Mesendoderm (in vitro differentiated cells): ENCODE results near the gene BAZ2A.

Experiments used
- DNase-seq: peaks from one replicate; pipeline ENCODE4 v3.0.0; 2013
- H2AK5ac ChIP-seq: 2 replicates; pipeline ENCODE4 v1.6.1; 2013; ENCODE audit warnings: low read length, inconsistent platforms
- H2BK120ac ChIP-seq: 2 replicates; pipeline ENCODE4 v1.6.1; 2013; ENCODE audit warnings: low read depth, mild to moderate bottlenecking, low read length, moderate library complexity, mixed read lengths
- H2BK15ac ChIP-seq: replicated peaks from 2 replicates; pipeline ENCODE4 v1.6.1; 2013; ENCODE audit warnings: low read depth, mild to moderate bottlenecking, moderate library complexity
- H2BK5ac ChIP-seq: 2 replicates; pipeline ENCODE4 v1.6.1; 2013; ENCODE audit warnings: low read length, inconsistent platforms
- H3K18ac ChIP-seq: 2 replicates; pipeline ENCODE4 v1.6.1; 2013; ENCODE audit warnings: mild to moderate bottlenecking, low read length, mixed read lengths
- H3K23ac ChIP-seq: one replicate; pipeline ENCODE4 v1.6.1; 2013; ENCODE audit warnings: low read length
- H3K27ac ChIP-seq: 2 replicates; pipeline ENCODE4 v1.5.1; 2013; ENCODE audit warnings: low read depth, mild to moderate bottlenecking, inconsistent platforms, low read length, moderate library complexity
- H3K27me3 ChIP-seq: 2 replicates; pipeline ENCODE4 v1.6.1; 2013; ENCODE audit warnings: low read length, control low read depth, mild to moderate bottlenecking, inconsistent platforms; ENCODE audit not compliant: insufficient read depth, poor library complexity
- H3K36me3 ChIP-seq: 2 replicates; pipeline ENCODE4 v1.6.1; 2013; ENCODE audit warnings: low read length, inconsistent platforms; ENCODE audit not compliant: control insufficient read depth, insufficient read depth
- H3K4ac ChIP-seq: one replicate; pipeline ENCODE4 v1.6.1; 2013; ENCODE audit warnings: low read depth, mild to moderate bottlenecking, low read length, moderate library complexity
- H3K4me1 ChIP-seq: 2 replicates; pipeline ENCODE4 v1.6.1; 2013; ENCODE audit warnings: low read depth, low read length, inconsistent platforms; ENCODE audit not compliant: control insufficient read depth
- H3K4me2 ChIP-seq: 2 replicates; pipeline ENCODE4 v1.6.1; 2013; ENCODE audit warnings: low read length
- H3K4me3 ChIP-seq: 2 replicates; pipeline ENCODE4 v1.5.1; 2013; ENCODE audit warnings: mild to moderate bottlenecking, low read length
- H3K56ac ChIP-seq: one replicate; pipeline ENCODE4 v1.6.1; 2013; ENCODE audit warnings: low read length
- H3K79me1 ChIP-seq: 2 replicates; pipeline ENCODE4 v1.6.1; 2013; ENCODE audit warnings: low read length, inconsistent platforms
- H3K79me2 ChIP-seq: 2 replicates; pipeline ENCODE4 v1.6.1; 2013; ENCODE audit warnings: mild to moderate bottlenecking, low read length; ENCODE audit not compliant: control insufficient read depth, insufficient read depth
- H3K9ac ChIP-seq: 2 replicates; pipeline ENCODE4 v1.6.1; 2013; ENCODE audit warnings: low read length, inconsistent platforms
- H4K5ac ChIP-seq: one replicate; pipeline ENCODE4 v1.6.1; 2013; ENCODE audit warnings: low read length
- H4K8ac ChIP-seq: one replicate; pipeline ENCODE4 v1.6.1; 2013; ENCODE audit warnings: low read depth, mild to moderate bottlenecking, control low read depth, low read length, moderate library complexity
- WGBS: extraction: QIAGEN DNeasy Blood & Tissue Kit; methylation state at CpG from one replicate; pipeline ENCODE4 v1.1.7; 2013; ENCODE audit warnings: low lambda C conversion rate, missing lambda C conversion rate; ENCODE audit not compliant: insufficient coverage; ENCODE audit errors: extremely low coverage; 5-methylcytosine and 5-hydroxymethylcytosine counted together

BAZ2A gene

GRCh38 chr12:56631790-56632700 lies 1.9 kb upstream of the BAZ2A start:
- peak overlapping the region; percentile 45 for H3K9ac ChIP-seq
- no peak overlapping the region for H4K8ac ChIP-seq
- peaks cover 8% of the 10 kb centered on the region for H3K79me1 ChIP-seq
- H4K5ac ChIP-seq, result no peak overlapping the region
- peak overlapping the region; percentile 0 for H3K4me2 ChIP-seq
- no peak overlapping the region for H3K4ac ChIP-seq
- no peak overlapping the region for H2BK120ac ChIP-seq
- H3K4me3 ChIP-seq, result no peak overlapping the region
- H3K79me2 ChIP-seq, result peaks cover 28% of the 10 kb centered on the region
- peak overlapping the region; percentile 66 for H3K56ac ChIP-seq
- no peak overlapping the region for H3K23ac ChIP-seq
- no peak overlapping the region for H2BK15ac ChIP-seq
- H3K36me3 ChIP-seq, result no peaks in the 10 kb centered on the region
- H2AK5ac ChIP-seq, result no peak overlapping the region
- no peaks in the 10 kb centered on the region for H3K27me3 ChIP-seq
- H3K18ac ChIP-seq, result no peak overlapping the region
- H3K4me1 ChIP-seq, result peaks cover 20% of the 10 kb centered on the region
- no CpG with 5 or more reads among the region's 13 CpGs for whole genome bisulfite sequencing
- H2BK5ac ChIP-seq, result no peak overlapping the region
- DNase-seq, result peak; percentile 71
- peak overlapping the region; percentile 62 for H3K27ac ChIP-seq

GRCh38 chr12:56629459-56630179 lies 507 bp downstream of the BAZ2A start:
- Histone ChIP-seq H4K5ac (no peak overlapping the region), H3K4me3 (peak overlapping the region; percentile 73), H2BK5ac (peak overlapping the region; percentile 82), H3K27ac (peak overlapping the region; percentile 68), H3K4me1 (peaks cover 18% of the 10 kb centered on the region), H3K4me2 (peak overlapping the region; percentile 92), H4K8ac (peak overlapping the region; percentile 84), H3K27me3 (no peaks in the 10 kb centered on the region), H2BK15ac (peak overlapping the region; percentile 25), H2AK5ac (no peak overlapping the region), H3K23ac (no peak overlapping the region), H3K36me3 (no peaks in the 10 kb centered on the region), H3K9ac (peak overlapping the region; percentile 76), H3K79me2 (peaks cover 39% of the 10 kb centered on the region), H2BK120ac (peak overlapping the region; percentile 83), H3K79me1 (peaks cover 13% of the 10 kb centered on the region), H3K56ac (peak overlapping the region; percentile 87), H3K18ac (peak overlapping the region; percentile 99), H3K4ac (peak overlapping the region; percentile 72)
- DNase-seq, result peak; percentile 35
- no CpG with 5 or more reads among the region's 46 CpGs for WGBS

DNA sequence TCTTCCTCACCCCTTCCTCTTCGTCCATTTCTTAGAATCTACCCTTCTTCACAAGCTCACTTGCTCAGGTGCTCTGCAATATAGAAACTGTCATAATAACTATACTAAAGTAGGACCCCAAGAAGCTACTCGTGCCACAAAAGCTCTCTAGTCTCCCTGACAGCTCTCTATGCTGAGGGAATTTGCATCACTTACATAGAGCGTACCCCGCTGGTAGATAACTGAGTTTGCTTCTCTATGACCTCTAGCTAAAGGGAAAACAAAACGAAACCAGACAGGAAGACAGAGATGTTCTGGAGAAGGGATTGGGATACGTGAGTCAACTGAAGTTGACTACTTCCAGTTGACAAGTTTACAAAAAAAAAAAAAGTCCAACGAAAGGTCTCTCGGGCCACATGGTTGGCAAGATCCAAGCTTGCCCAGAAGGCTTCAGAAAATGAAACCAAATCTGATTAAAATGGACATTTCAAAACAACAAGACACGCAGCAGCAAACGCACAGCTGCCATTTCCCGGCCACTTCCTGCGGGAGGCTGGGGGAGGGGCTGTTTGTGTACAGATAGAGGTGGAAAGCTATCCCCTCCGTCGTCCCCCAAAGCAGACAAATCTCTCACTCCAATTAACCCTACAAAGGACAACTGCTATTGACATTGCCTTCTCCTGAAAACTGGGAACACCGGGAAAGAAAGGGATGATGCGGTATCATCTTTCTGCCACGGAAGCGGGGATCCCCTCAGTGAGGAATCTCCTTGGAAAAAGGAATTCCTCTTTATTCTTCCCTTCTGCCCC lies 1.3 kb downstream of the BAZ2A start:
- Histone ChIP-seq H3K56ac (peak overlapping the region; percentile 87), H4K5ac (no peak overlapping the region), H3K79me1 (peaks cover 13% of the 10 kb centered on the region), H2BK15ac (no peak overlapping the region), H3K4me3 (peak overlapping the region; percentile 73), H3K4ac (no peak overlapping the region), H3K18ac (peak overlapping the region; percentile 99), H2BK5ac (peak overlapping the region; percentile 9), H3K23ac (no peak overlapping the region), H4K8ac (no peak overlapping the region), H3K79me2 (peaks cover 44% of the 10 kb centered on the region), H3K4me1 (peaks cover 18% of the 10 kb centered on the region), H2BK120ac (peak overlapping the region; percentile 31), H3K36me3 (no peaks in the 10 kb centered on the region), H3K9ac (peak overlapping the region; percentile 76), H3K4me2 (peak overlapping the region; percentile 92), H3K27ac (peak overlapping the region; percentile 68), H2AK5ac (no peak overlapping the region), H3K27me3 (no peaks in the 10 kb centered on the region)
- no CpG with 5 or more reads among the region's 18 CpGs for WGBS
- peak; percentile 56 for DNase-seq

- peaks cover 54% of the 10 kb centered on the region for H3K79me2 ChIP-seq
- no peak overlapping the region for H3K9ac ChIP-seq
- no peak overlapping the region for H3K18ac ChIP-seq
- DNase-seq, result no peak
- H3K4me3 ChIP-seq, result no peak overlapping the region
- H4K8ac ChIP-seq, result no peak overlapping the region
- no peak overlapping the region for H2BK5ac ChIP-seq
- no peak overlapping the region for H2BK15ac ChIP-seq
- H3K79me1 ChIP-seq, result peaks cover 15% of the 10 kb centered on the region
- H3K4me2 ChIP-seq, result no peak overlapping the region
- no peak overlapping the region for H4K5ac ChIP-seq
- peaks cover 5% of the 10 kb centered on the region for H3K4me1 ChIP-seq
- H3K27me3 ChIP-seq, result no peaks in the 10 kb centered on the region
- H3K56ac ChIP-seq, result no peak overlapping the region
- no peak overlapping the region for H3K27ac ChIP-seq
- H3K4ac ChIP-seq, result no peak overlapping the region
- no peak overlapping the region for H2AK5ac ChIP-seq
- H2BK120ac ChIP-seq, result no peak overlapping the region
- no peaks in the 10 kb centered on the region for H3K36me3 ChIP-seq
- no peak overlapping the region for H3K23ac ChIP-seq
Observed at GRCh38 chr12:56626701-56627100, 3.4 kb downstream of the BAZ2A start.

DNA sequence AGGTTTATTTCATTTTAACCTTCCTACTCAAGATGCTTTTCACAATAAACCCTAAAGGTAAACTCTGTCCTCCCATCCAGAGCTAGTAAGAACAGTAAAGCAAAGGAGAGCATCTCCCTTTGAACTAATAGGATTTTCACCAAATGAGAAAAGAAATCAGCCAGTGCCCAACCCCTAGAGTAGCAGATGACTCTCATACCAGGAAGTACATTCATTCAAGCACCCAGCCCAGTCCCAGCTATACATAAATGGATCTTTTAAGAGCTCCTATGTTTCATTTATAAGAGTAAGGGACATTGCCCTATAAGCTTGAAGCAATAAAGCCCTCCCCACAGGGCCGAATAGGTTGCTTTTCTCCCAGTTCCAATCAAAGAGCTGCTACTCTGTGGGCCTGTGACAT lies 7.6 kb downstream of the BAZ2A start:
- H3K4me3 ChIP-seq, result no peak overlapping the region
- H4K8ac ChIP-seq, result no peak overlapping the region
- no peak overlapping the region for H4K5ac ChIP-seq
- H3K27me3 ChIP-seq, result no peaks in the 10 kb centered on the region
- no peak overlapping the region for H3K27ac ChIP-seq
- H2AK5ac ChIP-seq, result no peak overlapping the region
- no CpG with 5 or more reads among the region's 1 CpG for WGBS
- H3K18ac ChIP-seq, result no peak overlapping the region
- H3K4ac ChIP-seq, result no peak overlapping the region
- no peak for DNase-seq
- no peak overlapping the region for H2BK15ac ChIP-seq
- no peak overlapping the region for H3K9ac ChIP-seq
- no peak overlapping the region for H3K23ac ChIP-seq
- no peak overlapping the region for H2BK5ac ChIP-seq
- H2BK120ac ChIP-seq, result no peak overlapping the region
- H3K56ac ChIP-seq, result no peak overlapping the region
- no peaks in the 10 kb centered on the region for H3K4me1 ChIP-seq
- H3K4me2 ChIP-seq, result no peak overlapping the region
- peaks cover 48% of the 10 kb centered on the region for H3K79me2 ChIP-seq
- peaks cover 2% of the 10 kb centered on the region for H3K36me3 ChIP-seq
- H3K79me1 ChIP-seq, result peaks cover 19% of the 10 kb centered on the region
